Smooth muscle cell (in vitro differentiated cells): ENCODE measurements around the gene CRISPLD2. TPM values are rescaled to one million over a fixed set of nuclear protein-coding genes. Genes with fewer than 3 reads are reported as not detected.

Experiments used
- DNase-seq: peaks from one replicate; lab custom pipeline; 2025; ENCODE audit not compliant: unreplicated experiment; lab: John Stamatoyannopoulos, UW
- H2AFZ ChIP-seq: fragments of 200-600 bp; sonication (generic); 2 replicates; pipeline ENCODE4 v1.6.0; 2016; ENCODE audit warnings: antibody characterized with exemption, low read depth, mild to moderate bottlenecking
- H3F3A ChIP-seq: fragments of 200-600 bp; sonication (generic); 2 replicates; pipeline ENCODE4 v1.6.0; 2017; ENCODE audit warnings: antibody characterized with exemption, low read depth
- H3K27ac ChIP-seq: fragments of 200-600 bp; sonication (generic); 2 replicates; pipeline ENCODE4 v1.5.1; 2016; ENCODE audit warnings: low read depth, mild to moderate bottlenecking
- H3K27me3 ChIP-seq: fragments of 200-600 bp; sonication (generic); 2 replicates; pipeline ENCODE4 v1.6.1; 2016; ENCODE audit warnings: low read depth, mild to moderate bottlenecking
- H3K36me3 ChIP-seq: fragments of 200-600 bp; sonication (generic); 2 replicates; pipeline ENCODE4 v1.5.1; 2016; ENCODE audit warnings: low read depth
- H3K4me1 ChIP-seq: fragments of 200-600 bp; sonication (generic); 2 replicates; pipeline ENCODE4 v1.5.1; 2016; ENCODE audit warnings: low read depth
- H3K4me2 ChIP-seq: fragments of 200-600 bp; sonication (generic); 2 replicates; pipeline ENCODE4 v1.6.0; 2016; ENCODE audit warnings: mild to moderate bottlenecking
- H3K4me3 ChIP-seq: fragments of 200-600 bp; sonication (generic); 2 replicates; pipeline ENCODE4 v1.5.1; 2016; ENCODE audit warnings: mild to moderate bottlenecking
- H3K79me2 ChIP-seq: fragments of 200-600 bp; sonication (generic); 2 replicates; pipeline ENCODE4 v1.6.0; 2016; ENCODE audit warnings: low read depth, mild to moderate bottlenecking
- H3K9ac ChIP-seq: fragments of 200-600 bp; sonication (generic); 2 replicates; pipeline ENCODE4 v1.6.0; 2016; ENCODE audit warnings: low read depth
- H3K9me3 ChIP-seq: fragments of 200-600 bp; sonication (generic); replicated peaks from 2 replicates; pipeline ENCODE4 v1.5.1; 2016; ENCODE audit warnings: low read depth
- H4K20me1 ChIP-seq: fragments of 200-600 bp; sonication (generic); 2 replicates; pipeline ENCODE4 v1.6.0; 2016; ENCODE audit warnings: low read depth
- WGBS: methylation state at CpG from one replicate; pipeline ENCODE4 v1.1.7; 2016; ENCODE audit warnings: low lambda C conversion rate; 5-methylcytosine and 5-hydroxymethylcytosine counted together
- polyA plus RNA-seq: library from polyadenylated mRNA; unstranded; fragments of >200 nt; fragmentation: Nextera tagmentation; extraction: Ambion mirVana; gene quantifications from 2 replicates; pipeline ENCODE4 v1.2.1, GENCODE V29; 2016
- total RNA-seq: library from RNA; depleted of rRNA; stranded (reverse); fragments of >200 nt; gene quantifications from 2 replicates; pipeline ENCODE4 v1.2.3, GENCODE V29; 2014
- TF ChIP-seq, protein P1 (sequence below): fragments of 200-600 bp; sonication (generic); IDR thresholded peaks from 2 replicates; pipeline ENCODE4 v1.5.1; 2017; ENCODE audit warnings: borderline replicate concordance, mild to moderate bottlenecking, antibody characterized with exemption; ENCODE audit not compliant: insufficient read depth, poor library complexity, severe bottlenecking

Gene CRISPLD2
- total and polyA plus RNA-seq, 2 experiments from 2014 or later = 63.1 to 105 TPM

DNA sequence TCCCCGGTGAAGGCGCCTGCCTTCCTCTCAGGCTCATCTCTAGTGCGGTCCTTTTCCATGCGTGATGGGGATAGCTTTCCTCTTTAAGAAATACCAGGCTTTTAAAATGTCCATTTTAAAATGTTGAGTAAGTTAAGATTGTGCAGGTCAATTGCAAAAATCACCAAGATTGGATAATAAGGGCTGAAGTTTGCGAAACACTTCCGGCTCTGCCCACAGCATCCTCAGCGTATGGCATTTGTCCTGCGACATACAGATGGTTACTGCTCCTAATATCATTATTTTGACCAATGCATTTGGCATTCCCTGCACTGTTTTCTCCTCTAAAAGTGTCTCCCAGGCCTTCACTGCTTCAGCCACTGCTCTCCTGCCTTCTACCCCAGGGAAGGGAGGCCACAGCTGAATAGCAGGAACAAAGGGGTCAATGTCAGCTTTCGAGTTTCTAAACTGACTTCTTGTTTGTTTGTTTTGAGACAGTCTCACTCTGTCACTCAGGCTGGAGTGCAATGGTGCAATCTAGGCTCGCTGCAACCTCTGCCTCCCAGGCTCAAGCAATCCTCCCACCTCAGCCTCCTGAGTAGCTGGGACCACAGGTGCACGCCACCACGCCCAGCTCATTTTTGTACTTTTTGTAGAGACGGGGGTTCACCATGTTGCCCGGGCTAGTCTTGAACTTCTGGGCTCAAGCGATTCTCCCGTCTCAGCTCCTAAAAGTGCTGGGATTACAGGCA, 91.9 kb downstream of the CRISPLD2 start:
- Histone ChIP-seq H3F3A (peaks cover 15% of the 10 kb centered on the region), H3K4me2 (no peak overlapping the region), H3K27ac (no peak overlapping the region), H4K20me1 (no peaks in the 10 kb centered on the region), H3K4me3 (no peak overlapping the region), H3K27me3 (no peaks in the 10 kb centered on the region), H2AFZ (no peak overlapping the region), H3K4me1 (no peaks in the 10 kb centered on the region), H3K79me2 (no peaks in the 10 kb centered on the region), H3K36me3 (no peaks in the 10 kb centered on the region), H3K9ac (no peak overlapping the region), H3K9me3 (no peaks in the 10 kb centered on the region)
- TF ChIP-seq, protein P1, sequence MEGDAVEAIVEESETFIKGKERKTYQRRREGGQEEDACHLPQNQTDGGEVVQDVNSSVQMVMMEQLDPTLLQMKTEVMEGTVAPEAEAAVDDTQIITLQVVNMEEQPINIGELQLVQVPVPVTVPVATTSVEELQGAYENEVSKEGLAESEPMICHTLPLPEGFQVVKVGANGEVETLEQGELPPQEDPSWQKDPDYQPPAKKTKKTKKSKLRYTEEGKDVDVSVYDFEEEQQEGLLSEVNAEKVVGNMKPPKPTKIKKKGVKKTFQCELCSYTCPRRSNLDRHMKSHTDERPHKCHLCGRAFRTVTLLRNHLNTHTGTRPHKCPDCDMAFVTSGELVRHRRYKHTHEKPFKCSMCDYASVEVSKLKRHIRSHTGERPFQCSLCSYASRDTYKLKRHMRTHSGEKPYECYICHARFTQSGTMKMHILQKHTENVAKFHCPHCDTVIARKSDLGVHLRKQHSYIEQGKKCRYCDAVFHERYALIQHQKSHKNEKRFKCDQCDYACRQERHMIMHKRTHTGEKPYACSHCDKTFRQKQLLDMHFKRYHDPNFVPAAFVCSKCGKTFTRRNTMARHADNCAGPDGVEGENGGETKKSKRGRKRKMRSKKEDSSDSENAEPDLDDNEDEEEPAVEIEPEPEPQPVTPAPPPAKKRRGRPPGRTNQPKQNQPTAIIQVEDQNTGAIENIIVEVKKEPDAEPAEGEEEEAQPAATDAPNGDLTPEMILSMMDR = no peak
- 86% methylated on average over 16 of the region's 16 CpGs for WGBS
- DNase-seq = no peak

DNA sequence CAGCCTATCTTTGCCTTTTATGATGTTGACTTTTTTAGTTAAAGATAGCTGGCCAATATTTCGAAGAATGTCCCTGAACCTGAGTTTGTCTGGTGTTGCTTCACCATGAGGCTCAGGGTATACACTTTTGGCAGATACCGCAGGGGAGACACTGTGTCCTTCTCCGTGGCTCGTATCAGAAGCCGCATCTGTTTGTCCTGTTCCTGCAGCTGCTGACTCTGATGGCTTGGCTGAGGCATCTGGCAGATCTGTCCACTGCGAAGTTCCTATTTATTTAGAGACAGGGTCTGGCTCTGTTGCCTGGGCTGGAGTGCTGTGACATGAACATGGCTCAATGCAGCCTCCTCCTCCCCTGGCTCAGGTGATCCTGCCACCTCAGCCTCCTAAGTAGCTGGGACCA, 93.5 kb downstream of the CRISPLD2 start:
- no peak overlapping the region for H3K9ac ChIP-seq
- H3F3A ChIP-seq = peaks cover 12% of the 10 kb centered on the region
- H3K4me3 ChIP-seq = no peak overlapping the region
- no peak for DNase-seq
- H3K4me1 ChIP-seq = peaks cover 3% of the 10 kb centered on the region
- H3K4me2 ChIP-seq = no peak overlapping the region
- no peaks in the 10 kb centered on the region for H3K9me3 ChIP-seq
- WGBS = 55% methylated on average over 6 of the region's 6 CpGs
- no peak overlapping the region for H2AFZ ChIP-seq
- H3K27ac ChIP-seq = no peak overlapping the region
- TF ChIP-seq, protein P1 = no peak
- H3K79me2 ChIP-seq = no peaks in the 10 kb centered on the region
- H4K20me1 ChIP-seq = no peaks in the 10 kb centered on the region
- no peaks in the 10 kb centered on the region for H3K27me3 ChIP-seq
- no peaks in the 10 kb centered on the region for H3K36me3 ChIP-seq

- no peak overlapping the region for H2AFZ ChIP-seq
- no peak for DNase-seq
- no peaks in the 10 kb centered on the region for H3K79me2 ChIP-seq
- H3K4me3 ChIP-seq = no peak overlapping the region
- 91% methylated on average over 5 of the region's 5 CpGs for whole genome bisulfite sequencing
- H3K27ac ChIP-seq = no peak overlapping the region
- H3K27me3 ChIP-seq = no peaks in the 10 kb centered on the region
- H3F3A ChIP-seq = peaks cover 12% of the 10 kb centered on the region
- TF ChIP-seq, protein P1 = no peak
- H3K4me2 ChIP-seq = no peak overlapping the region
- H3K36me3 ChIP-seq = no peaks in the 10 kb centered on the region
- H4K20me1 ChIP-seq = no peaks in the 10 kb centered on the region
- H3K9ac ChIP-seq = no peak overlapping the region
- H3K9me3 ChIP-seq = no peaks in the 10 kb centered on the region
- peaks cover 3% of the 10 kb centered on the region for H3K4me1 ChIP-seq
Measured at GRCh38 chr16:84914273-84914672, 94.5 kb downstream of the CRISPLD2 start.

- H3K4me3 ChIP-seq = no peak overlapping the region
- H2AFZ ChIP-seq = no peak overlapping the region
- H3F3A ChIP-seq = peaks cover 12% of the 10 kb centered on the region
- H3K4me1 ChIP-seq = peaks cover 3% of the 10 kb centered on the region
- no peak overlapping the region for H3K4me2 ChIP-seq
- H3K79me2 ChIP-seq = no peaks in the 10 kb centered on the region
- no peaks in the 10 kb centered on the region for H4K20me1 ChIP-seq
- no peaks in the 10 kb centered on the region for H3K9me3 ChIP-seq
- WGBS = 21% methylated on average over 9 of the region's 9 CpGs
- no peaks in the 10 kb centered on the region for H3K27me3 ChIP-seq
- no peak overlapping the region for H3K27ac ChIP-seq
- H3K9ac ChIP-seq = no peak overlapping the region
- TF ChIP-seq, protein P1 = no peak
- no peak for DNase-seq
- H3K36me3 ChIP-seq = no peaks in the 10 kb centered on the region
Measured at GRCh38 chr16:84916178-84916577, 96.4 kb downstream of the CRISPLD2 start.
